HG03342 (cell line): ENCODE data around the gene DDX3X.

Source experiments
- ATAC-seq: cut with Tn5 transposase; IDR thresholded peaks from one replicate; pipeline ENCODE4 v1.9.1; 2021; ENCODE audit warnings: mild to moderate bottlenecking, moderate library complexity; ENCODE audit not compliant: unreplicated experiment

Gene DDX3X

GRCh38 chrX:41327341-41327740, 6.6 kb upstream of the DDX3X start:
- ATAC-seq, result no peak

- no peak for ATAC-seq
These were observed 4.9 kb upstream of the DDX3X start for GRCh38 chrX:41329101-41329500.

DNA sequence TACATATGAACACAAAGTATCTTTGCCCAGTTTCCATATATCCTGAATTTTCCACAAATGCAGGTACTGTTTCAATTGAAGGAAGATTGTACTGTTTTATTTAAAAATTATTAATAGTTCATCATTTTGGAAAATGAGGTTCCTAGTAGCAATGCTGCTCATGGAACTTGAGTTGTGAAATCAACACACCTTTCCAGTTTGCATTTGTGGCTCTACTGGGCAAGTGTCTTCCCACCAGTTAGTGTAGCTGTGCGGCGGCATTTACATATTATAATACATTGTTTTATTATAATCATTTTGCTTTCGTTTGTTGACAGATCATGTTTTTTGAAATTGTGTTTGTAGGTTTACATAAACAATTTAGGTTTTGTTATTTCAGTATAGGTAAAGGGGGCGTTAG, 2.0 kb upstream of the DDX3X start:
- ATAC-seq, result no peak

DNA sequence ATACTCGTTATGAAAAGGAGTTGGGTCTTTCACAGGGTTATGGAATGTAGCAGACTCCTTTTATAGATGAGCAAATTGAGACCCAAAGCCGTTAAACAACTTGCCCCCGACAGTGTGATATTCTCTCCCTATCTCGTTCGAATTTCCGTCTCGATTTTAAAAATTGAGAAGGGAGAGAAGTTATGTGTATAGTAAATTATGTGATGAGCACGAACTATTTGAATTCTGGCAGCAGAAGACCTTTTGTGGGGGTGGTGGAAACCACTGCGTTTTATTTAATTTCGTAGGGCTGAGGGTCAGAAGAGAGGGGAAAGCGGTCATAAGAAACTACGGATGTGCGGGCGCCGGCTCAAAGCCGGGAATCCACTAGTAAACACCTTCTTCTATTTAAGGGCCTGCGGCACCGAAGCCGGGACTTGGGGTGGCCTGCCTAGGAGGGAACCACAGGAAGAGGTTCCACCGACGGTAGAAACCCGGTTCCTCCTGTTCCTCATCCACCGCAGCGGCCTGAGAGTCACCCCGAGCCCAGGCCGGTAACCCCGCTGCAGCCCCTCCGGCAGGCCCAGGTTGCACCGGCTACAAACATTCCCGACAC, 1.5 kb upstream of the DDX3X start:
- peak; percentile 11 for ATAC-seq

DNA sequence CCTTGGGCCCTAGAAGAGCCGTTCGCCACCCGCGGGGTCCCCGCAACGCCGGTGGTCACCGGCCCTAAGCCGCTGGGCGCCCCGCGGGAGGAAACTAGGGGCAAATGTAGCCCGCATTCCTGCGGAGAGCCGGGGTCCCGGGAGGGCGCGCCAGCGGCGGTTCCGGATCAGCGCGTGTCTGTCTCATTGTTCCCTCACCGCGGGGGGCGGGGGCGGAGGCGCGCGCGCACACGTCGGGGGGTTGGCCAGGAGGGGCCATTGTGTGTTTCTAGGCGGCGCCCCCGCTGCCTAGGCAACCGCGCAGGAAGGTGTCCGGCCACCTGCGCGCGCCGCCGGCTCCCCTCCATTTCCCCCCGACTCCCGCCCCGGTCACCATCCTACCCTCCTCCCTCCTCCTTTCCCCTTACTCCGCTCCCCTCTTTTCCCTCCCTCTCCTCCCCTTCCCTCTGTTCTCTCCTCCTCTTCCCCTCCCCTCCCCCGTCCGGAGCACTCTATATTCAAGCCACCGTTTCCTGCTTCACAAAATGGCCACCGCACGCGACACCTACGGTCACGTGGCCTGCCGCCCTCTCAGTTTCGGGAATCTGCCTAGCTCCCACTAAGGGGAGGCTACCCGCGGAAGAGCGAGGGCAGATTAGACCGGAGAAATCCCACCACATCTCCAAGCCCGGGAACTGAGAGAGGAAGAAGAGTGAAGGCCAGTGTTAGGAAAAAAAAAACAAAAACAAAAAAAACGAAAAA, 789 bp upstream of the DDX3X start:
- peak; percentile 39 for ATAC-seq

GRCh38 chrX:41334363-41335197, 618 bp downstream of the DDX3X start:
- peak; percentile 18 for ATAC-seq

DNA sequence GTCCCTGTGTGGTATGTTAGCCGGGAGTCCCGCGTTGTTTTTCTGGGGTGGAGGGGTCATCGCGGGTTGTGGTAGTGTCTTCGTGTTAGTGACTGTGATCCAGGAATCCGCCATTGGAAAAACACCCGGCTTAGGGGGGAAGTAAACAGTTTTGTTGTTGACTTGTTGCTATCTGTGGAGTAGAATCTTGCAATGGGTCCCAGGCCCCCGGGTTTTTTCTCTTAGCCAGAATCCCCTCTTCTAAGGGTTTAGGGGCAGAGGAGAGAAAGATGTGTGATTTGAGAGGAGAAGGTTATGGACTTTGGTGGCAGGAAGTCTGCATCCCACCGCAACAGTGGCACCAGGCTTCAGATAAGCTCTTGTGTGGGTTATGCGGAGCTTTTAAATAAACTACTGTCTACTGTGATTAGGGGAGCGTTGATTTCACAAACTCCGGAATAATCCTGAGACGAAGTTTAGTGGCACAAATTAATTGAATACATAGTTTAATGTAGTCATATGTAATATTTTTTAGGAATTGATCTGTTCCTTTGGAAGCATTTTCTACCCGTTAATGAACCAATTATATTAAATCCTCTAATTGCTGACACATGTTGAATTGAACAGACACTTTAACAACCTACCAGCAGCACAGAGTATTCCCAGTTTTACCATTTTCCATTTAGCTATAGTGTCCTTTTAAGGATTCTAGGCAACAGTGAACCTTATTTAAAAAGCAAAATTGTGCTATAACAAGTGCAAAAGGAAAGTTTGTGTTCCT, 1.4 kb downstream of the DDX3X start:
- ATAC-seq, result no peak

- no peak for ATAC-seq
These were observed 2.0 kb downstream of the DDX3X start for GRCh38 chrX:41335958-41336331.

- no peak for ATAC-seq
These were observed 2.5 kb downstream of the DDX3X start for GRCh38 chrX:41336447-41336846.

GRCh38 chrX:41337140-41337539, 3.2 kb downstream of the DDX3X start:
- no peak for ATAC-seq

DNA sequence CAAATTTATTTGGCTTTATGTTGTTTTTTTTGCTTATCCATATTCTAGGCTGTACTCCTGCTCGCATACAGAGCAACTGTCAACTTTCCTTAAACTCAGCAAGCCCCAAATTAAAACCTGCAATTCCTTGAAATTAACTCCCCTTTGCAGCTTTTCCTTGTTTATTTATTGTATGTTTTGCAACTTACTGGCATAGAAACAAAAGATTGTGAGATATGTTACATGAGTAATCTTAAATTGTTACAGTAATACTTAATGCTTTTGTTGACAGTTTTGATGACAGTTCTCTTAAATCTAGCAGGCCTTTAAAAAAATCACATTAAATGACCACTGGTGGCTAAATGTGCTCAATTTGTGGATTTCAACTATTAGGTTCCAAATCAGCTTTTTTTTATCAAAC, 4.5 kb downstream of the DDX3X start:
- no peak for ATAC-seq

DNA sequence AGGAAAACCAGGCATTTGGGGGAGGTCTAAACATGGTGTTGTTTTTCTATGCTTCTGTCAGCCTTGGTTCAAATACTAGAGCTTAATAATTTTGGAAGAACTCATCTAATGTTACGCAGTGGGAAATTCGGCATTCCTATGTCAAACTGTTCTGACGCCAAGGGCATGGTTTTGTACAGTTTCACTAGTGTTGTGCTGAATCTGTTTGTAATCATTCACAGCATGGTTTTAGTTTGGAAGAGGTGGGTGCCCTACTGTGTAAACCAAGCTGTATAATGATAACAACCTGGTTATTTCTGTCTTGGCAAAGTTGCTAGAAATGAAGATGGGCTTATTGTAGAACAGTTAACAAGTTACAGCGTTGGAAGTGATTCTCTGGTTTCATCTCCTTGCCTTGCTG, 5.2 kb downstream of the DDX3X start:
- no peak for ATAC-seq

DNA sequence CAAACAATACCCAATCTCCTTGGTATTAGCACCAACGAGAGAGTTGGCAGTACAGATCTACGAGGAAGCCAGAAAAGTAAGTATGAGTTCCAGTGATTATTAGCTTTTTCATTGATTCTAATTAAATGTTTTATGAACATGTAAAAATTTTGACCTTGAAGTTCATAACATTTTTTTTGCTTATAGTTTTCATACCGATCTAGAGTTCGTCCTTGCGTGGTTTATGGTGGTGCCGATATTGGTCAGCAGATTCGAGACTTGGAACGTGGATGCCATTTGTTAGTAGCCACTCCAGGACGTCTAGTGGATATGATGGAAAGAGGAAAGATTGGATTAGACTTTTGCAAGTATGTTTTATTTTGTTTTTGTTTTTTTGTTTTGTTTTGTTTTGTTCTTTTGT, 10.1 kb downstream of the DDX3X start:
- ATAC-seq, result no peak

GRCh38 chrX:41347186-41347585, 13.2 kb downstream of the DDX3X start:
- ATAC-seq, result no peak

- ATAC-seq, result no peak
These were observed 14.6 kb downstream of the DDX3X start for GRCh38 chrX:41348551-41348950.

DNA sequence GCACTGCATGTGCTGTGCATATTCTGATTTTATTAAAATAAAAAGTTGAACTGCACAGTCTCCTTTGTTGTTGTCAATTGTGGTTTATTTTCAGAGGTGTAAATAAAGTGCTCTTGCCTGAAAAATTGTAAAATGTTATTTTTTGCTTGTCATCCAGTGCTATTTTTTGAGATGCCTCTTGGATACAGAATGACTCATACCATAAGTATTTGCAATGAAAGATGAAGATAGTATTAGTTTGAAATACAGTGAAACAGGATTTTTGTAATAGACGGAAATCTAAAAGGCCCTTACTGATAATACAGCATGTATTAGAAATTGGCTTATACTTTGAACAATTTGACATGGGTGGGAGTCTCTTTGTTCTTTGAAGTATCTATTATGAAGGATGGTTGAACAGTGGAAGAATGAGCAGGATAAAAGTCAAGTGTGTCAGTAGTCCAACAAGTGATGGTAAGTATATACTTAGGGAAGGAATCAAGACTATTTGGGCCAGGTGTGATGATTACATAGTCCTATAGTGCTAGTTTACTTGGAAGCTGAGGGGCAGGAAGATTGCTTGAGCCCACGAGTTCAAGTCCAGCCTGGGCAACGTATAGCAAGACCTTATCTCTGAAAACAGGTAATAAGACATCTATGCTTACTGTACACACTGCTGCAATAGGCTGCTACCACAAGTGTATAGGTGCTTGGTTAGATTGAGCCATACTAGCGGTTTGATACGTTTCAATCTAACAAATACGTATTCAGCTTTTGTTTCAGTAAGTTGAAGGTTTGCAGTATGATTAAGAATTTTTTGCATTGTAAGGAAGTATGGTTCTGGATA, 16.4 kb downstream of the DDX3X start:
- ATAC-seq, result no peak

DNA sequence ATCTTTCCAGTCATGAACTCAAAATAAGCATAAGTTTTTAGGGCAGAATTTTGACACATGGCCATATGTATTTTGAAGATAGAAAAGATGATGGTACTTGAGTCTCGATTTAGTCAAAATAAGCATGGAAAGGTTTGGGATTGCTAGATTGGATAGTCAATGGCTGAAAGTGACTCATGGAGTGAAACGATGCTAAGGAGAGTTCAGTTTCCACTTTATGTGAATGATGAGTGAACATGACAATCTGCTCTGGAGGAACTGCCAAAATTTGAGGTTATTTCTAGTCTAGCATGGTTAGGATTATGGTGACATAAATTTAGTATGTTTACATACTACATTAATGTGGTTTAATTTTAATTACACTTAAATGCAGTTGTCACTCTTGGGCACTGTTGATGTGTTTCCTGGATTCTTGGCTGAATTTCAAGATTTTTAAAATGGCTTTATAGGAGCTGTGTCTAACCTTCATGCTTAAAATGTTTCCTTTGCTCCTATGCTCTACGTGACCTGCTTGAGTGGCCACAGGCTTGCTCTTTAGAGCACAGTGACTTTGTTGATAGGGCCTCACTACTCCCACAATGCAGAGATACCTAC, 17.1 kb downstream of the DDX3X start:
- no peak for ATAC-seq

GRCh38 chrX:41351923-41352322, 18.0 kb downstream of the DDX3X start:
- ATAC-seq, result no peak

DNA sequence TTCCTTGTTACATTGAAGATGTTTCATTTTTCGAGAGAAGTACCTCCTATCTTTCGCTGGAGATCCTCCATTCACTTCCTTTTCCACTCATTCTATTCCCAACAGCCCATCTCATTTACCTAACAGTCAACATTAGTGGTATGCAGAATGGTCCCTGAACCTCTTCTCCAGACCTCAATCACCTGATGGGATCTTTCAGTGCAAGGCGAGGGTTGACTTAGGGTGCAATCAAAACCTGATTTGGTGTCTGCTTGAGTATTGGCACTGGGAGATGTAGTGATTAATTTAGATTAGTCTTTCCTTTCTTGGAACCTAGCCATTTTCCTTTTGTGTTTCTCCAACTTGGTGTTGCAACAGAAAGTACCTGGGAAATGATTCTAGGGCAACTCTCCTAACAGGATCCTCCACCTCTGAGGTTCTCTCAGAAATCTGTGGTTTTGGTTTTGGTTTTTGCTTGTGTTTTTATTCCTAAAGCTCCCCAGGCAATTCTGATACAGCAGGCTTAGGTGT, 18.4 kb downstream of the DDX3X start:
- no peak for ATAC-seq

DNA sequence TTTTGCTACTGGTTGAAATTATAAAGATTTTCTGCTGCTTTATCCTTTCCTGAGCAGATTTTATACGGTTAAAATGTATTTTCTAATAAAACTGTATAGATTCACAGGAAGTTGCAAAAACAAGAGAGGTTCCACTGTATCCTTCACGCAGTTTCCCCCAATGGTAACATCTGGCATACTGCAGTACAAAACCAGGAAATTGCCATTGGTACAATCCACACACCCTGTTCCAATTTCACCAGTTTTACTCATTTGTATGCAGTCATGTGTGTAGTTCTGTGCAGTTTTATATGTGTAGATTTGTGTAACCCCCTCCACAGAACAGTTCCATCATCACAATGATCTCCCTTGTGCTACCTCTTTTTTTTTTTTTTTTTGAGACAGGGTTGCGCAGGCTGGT, 20.0 kb downstream of the DDX3X start:
- no peak for ATAC-seq
